Activated CD4-positive, alpha-beta memory T cell treated with anti-CD3 and anti-CD28 coated beads, Interleukin-2, amount 10 ng/mL, durations not matched to agents 7 days and 5 days (primary cell): ENCODE results near the gene NDEL1. TPM values are rescaled to one million over a fixed set of nuclear protein-coding genes. Genes with fewer than 3 reads are reported as not detected.
A peak's percentile ranks its signal among the peaks of the same experiment; 100 is the strongest.
"Not testable (repeated sequence)": the region's sequence is repeated elsewhere in the genome, so short reads cannot be mapped to it uniquely, and the experiment has no call there.

Experiments
- CTCF ChIA-PET: fragments of 350-600 bp; sonication (Branson Sonifier 250); formaldehyde crosslinking; loops from one replicate; lab custom pipeline; 2021; ENCODE audit warnings: antibody characterized with exemption, inconsistent platforms; lab: Charles Lee
- POLR2A ChIA-PET: fragments of 350-600 bp; sonication (Branson Sonifier 250); formaldehyde crosslinking; loops from one replicate; lab custom pipeline; 2021; ENCODE audit warnings: antibody characterized with exemption; lab: Charles Lee
- DNase-seq: peaks from one replicate; pipeline ENCODE4 v3.0.0-alpha.2; 2020
- H3K27ac Mint-ChIP-seq: one replicate; pipeline ENCODE4 v1.8.0; 2021; ENCODE audit warnings: mild to moderate bottlenecking, mixed read lengths
- H3K27me3 Mint-ChIP-seq: one replicate; pipeline ENCODE4 v1.8.0; 2021; ENCODE audit warnings: mixed read lengths
- H3K36me3 Mint-ChIP-seq: one replicate; pipeline ENCODE4 v1.8.0; 2021; ENCODE audit warnings: low read depth, mixed read lengths
- H3K4me1 Mint-ChIP-seq: one replicate; pipeline ENCODE4 v1.8.0; 2021; ENCODE audit warnings: mixed read lengths
- H3K4me3 Mint-ChIP-seq: one replicate; pipeline ENCODE4 v1.8.0; 2021; ENCODE audit warnings: mild to moderate bottlenecking, mixed read lengths
- H3K9me3 Mint-ChIP-seq: one replicate; pipeline ENCODE4 v1.8.0; 2021; ENCODE audit warnings: mixed read lengths
- total RNA-seq, 2 experiments: library from RNA; stranded (reverse); gene quantifications; one replicate each; pipeline ENCODE4 v1.2.3, GENCODE V29; 2021

NDEL1 gene
- 10 to 100 TPM; 63.5 to 64.0 TPM for total RNA-seq

DNA sequence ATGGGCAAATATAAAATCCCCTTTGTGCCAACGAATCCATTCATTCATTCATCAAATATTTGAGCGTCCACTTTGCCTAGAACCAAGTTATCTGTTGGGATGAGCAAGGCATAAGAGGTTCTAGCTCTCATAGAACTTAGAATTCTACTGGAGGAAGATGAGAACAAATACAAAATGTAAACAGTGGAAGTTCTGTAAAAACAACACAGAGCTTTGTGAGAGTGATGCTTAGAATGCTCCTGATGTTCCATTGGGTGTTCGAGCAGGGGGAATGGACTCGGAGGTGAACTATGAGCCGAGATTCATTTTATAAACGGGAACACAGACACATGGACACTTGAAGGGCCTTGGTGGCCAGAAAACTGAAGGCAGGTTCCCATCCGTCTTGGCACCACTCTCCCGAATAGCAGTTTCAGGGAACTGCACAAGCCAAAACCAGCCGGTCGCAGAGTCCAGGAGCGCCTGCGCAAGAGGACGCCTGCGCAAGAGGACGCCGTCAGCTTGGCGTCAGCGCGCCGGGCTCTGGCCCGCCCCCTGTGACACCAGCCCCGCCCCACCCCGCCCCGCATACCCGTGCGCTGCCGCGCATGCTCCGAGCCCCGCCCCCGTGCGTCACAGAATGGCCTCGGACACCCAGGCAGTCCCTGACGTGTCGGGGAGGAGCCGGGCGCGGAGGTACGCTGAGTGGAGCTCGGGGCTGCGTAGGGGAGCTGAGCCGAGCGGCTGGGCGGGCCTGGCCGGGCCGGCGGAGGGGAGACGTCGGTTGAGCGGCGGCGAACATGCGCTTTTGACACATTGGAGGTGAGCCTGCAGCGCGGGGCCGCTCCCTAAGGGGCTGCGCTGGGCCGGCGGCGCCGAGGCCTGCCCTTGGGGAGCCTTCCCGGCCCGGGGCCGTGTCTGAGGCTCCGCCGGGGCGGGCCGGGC is at the start of gene NDEL1:
Gene NDEL1, plus strand, starts transcription at position 640 of the 924 bp plus-strand sequence. CDS start 8,388 bp downstream, outside the sequence.
- CTCF ChIA-PET = interaction anchor here (0.6 to 1.2 kb wide), 4 partner anchors 25 to 134 kb away, joined by 3 to 9 read pairs (median 4); no protein-coding TSS in a partner anchor
- H3K27me3 Mint-ChIP-seq = no peaks in the 10 kb centered on the region
- H3K9me3 Mint-ChIP-seq = no peaks in the 10 kb centered on the region
- POLR2A ChIA-PET = interaction anchor here (0.7 to 1.5 kb wide), 14 partner anchors 9 to 749 kb away, joined by 3 to 7 read pairs (median 3); partner anchors contain the start of genes AURKB, CTC1 and KRABD2
- H3K4me3 Mint-ChIP-seq = peak within 1 kb of the TSS; percentile 95
- peak within 1 kb of the TSS; percentile 95 for H3K27ac Mint-ChIP-seq
- H3K4me1 Mint-ChIP-seq = peaks cover 34% of the 10 kb centered on the region
- peak; percentile 99 for DNase-seq
- peaks cover 22% of the 10 kb centered on the region for H3K36me3 Mint-ChIP-seq

GRCh38 chr17:8386841-8387240 is 48.8 kb upstream of the NDEL1 start:
- Mint-ChIP-seq H3K36me3 (peaks cover 13% of the 10 kb centered on the region), H3K9me3 (no peaks in the 10 kb centered on the region), H3K27ac (no peak overlapping the region), H3K27me3 (no peaks in the 10 kb centered on the region), H3K4me1 (peaks cover 34% of the 10 kb centered on the region), H3K4me3 (no peak overlapping the region)
- POLR2A ChIA-PET = no interaction called here
- CTCF ChIA-PET = interaction anchor here (0.9 to 1.5 kb wide), 3 partner anchors 9 to 50 kb away, joined by 3 to 4 read pairs (median 3); no protein-coding TSS in a partner anchor
- no peak for DNase-seq

GRCh38 chr17:8387914-8388651 is 47.6 kb upstream of the NDEL1 start:
- no peaks in the 10 kb centered on the region for H3K27me3 Mint-ChIP-seq
- peaks cover under 1% of the 10 kb centered on the region for H3K36me3 Mint-ChIP-seq
- DNase-seq = no peak
- H3K9me3 Mint-ChIP-seq = no peaks in the 10 kb centered on the region
- no peak overlapping the region for H3K4me3 Mint-ChIP-seq
- POLR2A ChIA-PET = no interaction called here
- peaks cover 25% of the 10 kb centered on the region for H3K4me1 Mint-ChIP-seq
- CTCF ChIA-PET = no interaction called here
- H3K27ac Mint-ChIP-seq = no peak overlapping the region

GRCh38 chr17:8391711-8392110 is 44.0 kb upstream of the NDEL1 start:
- peaks cover 15% of the 10 kb centered on the region for H3K27me3 Mint-ChIP-seq
- H3K4me3 Mint-ChIP-seq = no peak overlapping the region
- H3K9me3 Mint-ChIP-seq = no peaks in the 10 kb centered on the region
- CTCF ChIA-PET = interaction anchor here (1.3 kb wide), 1 partner anchor 18 kb away, joined by 4 read pairs; no protein-coding TSS in a partner anchor
- H3K27ac Mint-ChIP-seq = no peak overlapping the region
- no peak for DNase-seq
- H3K36me3 Mint-ChIP-seq = no peaks in the 10 kb centered on the region
- POLR2A ChIA-PET = interaction anchor here (1.0 kb wide), 1 partner anchor 8 kb away, joined by 4 read pairs; no protein-coding TSS in a partner anchor
- H3K4me1 Mint-ChIP-seq = peaks cover 20% of the 10 kb centered on the region

GRCh38 chr17:8392274-8392673 is 43.4 kb upstream of the NDEL1 start:
- H3K9me3 Mint-ChIP-seq = no peaks in the 10 kb centered on the region
- no peak overlapping the region for H3K4me3 Mint-ChIP-seq
- H3K27ac Mint-ChIP-seq = no peak overlapping the region
- H3K36me3 Mint-ChIP-seq = no peaks in the 10 kb centered on the region
- no peak for DNase-seq
- peaks cover 16% of the 10 kb centered on the region for H3K27me3 Mint-ChIP-seq
- CTCF ChIA-PET = no interaction called here
- peaks cover 18% of the 10 kb centered on the region for H3K4me1 Mint-ChIP-seq
- POLR2A ChIA-PET = interaction anchor here (1.0 kb wide), 1 partner anchor 9 kb away, joined by 4 read pairs; no protein-coding TSS in a partner anchor

DNA sequence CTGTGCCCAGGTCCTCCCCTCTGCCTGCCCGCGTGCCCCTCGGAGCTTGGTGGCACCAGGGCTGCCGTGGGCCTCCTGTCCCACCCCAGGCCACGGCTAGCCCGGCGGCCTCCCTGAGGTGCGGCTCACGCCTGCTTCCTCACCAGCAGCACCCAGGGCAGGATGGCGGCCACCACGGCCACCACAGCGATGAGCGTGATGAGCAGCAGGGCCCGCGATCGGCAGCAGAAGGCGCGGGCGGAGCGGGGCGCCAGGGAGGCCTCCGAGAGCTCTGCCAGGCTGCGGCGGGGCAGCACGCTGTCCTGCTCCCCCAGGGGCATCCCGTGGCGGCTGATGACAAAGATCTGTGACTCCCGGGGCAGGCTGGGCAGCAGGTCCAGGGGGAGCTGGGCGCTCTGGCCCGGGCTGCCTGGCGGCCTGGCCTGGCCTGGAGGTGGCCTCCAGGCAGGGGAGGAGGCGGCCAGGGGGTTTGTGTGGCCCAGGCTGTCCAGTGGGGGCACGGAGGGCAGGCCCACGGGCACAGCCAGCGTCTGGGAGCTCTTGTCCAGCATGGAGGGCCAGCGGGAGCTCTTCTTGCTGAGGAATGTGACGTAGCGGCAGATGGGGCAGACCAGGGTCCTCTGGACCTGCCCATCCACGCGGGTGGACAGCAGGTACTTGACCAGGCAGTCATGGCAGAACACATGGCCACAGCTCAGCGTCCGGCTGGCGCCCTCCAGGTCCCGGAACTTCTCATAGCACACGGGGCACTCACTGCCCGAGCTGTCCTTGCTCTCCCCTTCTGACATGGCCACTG is 42.8 kb upstream of the NDEL1 start:
- Mint-ChIP-seq H3K27ac (no peak overlapping the region), H3K4me3 (no peak overlapping the region), H3K4me1 (peaks cover 18% of the 10 kb centered on the region), H3K27me3 (peaks cover 20% of the 10 kb centered on the region), H3K9me3 (no peaks in the 10 kb centered on the region), H3K36me3 (no peaks in the 10 kb centered on the region)
- ChIA-PET CTCF (interaction anchor here (1.7 to 2.1 kb wide), 2 partner anchors 9 to 353 kb away, joined by 6 to 10 read pairs; no protein-coding TSS in a partner anchor), POLR2A (interaction anchor here (3.0 kb wide), 1 partner anchor 10 kb away, joined by 20 read pairs; the partner anchor contains the start of gene RPL26)
- DNase-seq = no peak

DNA sequence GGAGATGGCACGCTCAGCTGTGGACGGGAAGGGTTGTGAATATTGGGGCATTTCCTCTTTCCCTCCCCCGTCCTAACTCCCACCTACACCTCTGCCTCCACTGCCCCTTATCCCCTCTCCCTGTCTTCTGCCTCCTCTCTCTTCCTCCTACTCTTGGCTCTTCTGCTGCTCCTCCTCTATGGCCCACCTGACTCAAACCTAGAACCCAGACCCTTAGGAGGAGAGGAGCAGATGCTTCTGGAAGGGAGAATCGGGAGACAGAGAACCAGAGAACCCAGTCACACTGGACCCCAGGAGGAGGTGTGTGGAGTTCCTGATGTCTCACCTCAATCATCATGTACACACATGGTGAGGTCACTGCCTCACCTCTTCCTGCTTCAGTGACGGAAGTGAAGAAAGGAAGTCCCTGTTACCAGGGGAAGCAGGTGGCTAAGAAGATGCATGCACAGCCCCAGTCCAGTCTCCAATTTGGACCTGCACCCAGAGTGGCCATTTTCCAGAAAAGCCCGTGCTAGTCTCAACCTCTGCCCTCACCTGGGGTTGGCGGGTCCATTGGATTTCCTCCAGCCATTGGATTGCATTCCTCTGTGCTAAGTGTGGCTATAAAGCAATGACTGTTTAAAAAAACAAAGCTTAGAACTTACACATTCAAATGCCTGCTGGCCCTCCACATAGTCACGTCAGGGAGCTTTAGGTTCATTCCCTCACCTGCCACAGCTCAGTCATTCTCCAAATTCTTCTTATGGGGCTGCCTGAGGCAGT is 42.0 kb upstream of the NDEL1 start:
- peaks cover 25% of the 10 kb centered on the region for H3K27me3 Mint-ChIP-seq
- CTCF ChIA-PET = interaction anchor here (1.7 to 2.5 kb wide), 3 partner anchors 10 to 352 kb away, joined by 6 to 14 read pairs (median 10); no protein-coding TSS in a partner anchor
- peak overlapping the region; percentile 79 for H3K27ac Mint-ChIP-seq
- peaks cover 16% of the 10 kb centered on the region for H3K4me1 Mint-ChIP-seq
- H3K36me3 Mint-ChIP-seq = no peaks in the 10 kb centered on the region
- DNase-seq = peak; percentile 63
- H3K4me3 Mint-ChIP-seq = no peak overlapping the region
- POLR2A ChIA-PET = interaction anchor here (0.9 to 3.0 kb wide), 4 partner anchors 11 to 147 kb away, joined by 3 to 20 read pairs (median 4); partner anchors contain the start of genes NDEL1 and RPL26
- H3K9me3 Mint-ChIP-seq = no peaks in the 10 kb centered on the region

GRCh38 chr17:8394497-8394896 is 41.2 kb upstream of the NDEL1 start:
- not testable (repeated sequence) for H3K4me3 Mint-ChIP-seq
- POLR2A ChIA-PET = interaction anchor here (0.7 to 3.0 kb wide), 5 partner anchors 10 to 148 kb away, joined by 3 to 20 read pairs (median 3); partner anchors contain the start of genes NDEL1 and RPL26

GRCh38 chr17:8397636-8398035 is 38.0 kb upstream of the NDEL1 start, which contains the start of gene RNF222:
RNF222 (minus strand) TSS chr17:8397827; CDS start chr17:8393461, 4,366 bp downstream.
- POLR2A ChIA-PET = no interaction called here
- DNase-seq = no peak
- Mint-ChIP-seq H3K9me3 (no peaks in the 10 kb centered on the region), H3K4me3 (no peak within 1 kb of the TSS), H3K27me3 (peaks cover 39% of the 10 kb centered on the region), H3K27ac (no peak within 1 kb of the TSS), H3K4me1 (peaks cover 16% of the 10 kb centered on the region), H3K36me3 (no peaks in the 10 kb centered on the region)
- CTCF ChIA-PET = interaction anchor here (1.3 to 1.5 kb wide), 2 partner anchors 12 to 14 kb away, joined by 3 to 6 read pairs; no protein-coding TSS in a partner anchor

More at GRCh38 chr17:8394497-8394896, 41.2 kb upstream of the NDEL1 start:
- Mint-ChIP-seq H3K4me1 (peaks cover 16% of the 10 kb centered on the region), H3K27me3 (peaks cover 25% of the 10 kb centered on the region)
- H3K27ac Mint-ChIP-seq, H3K36me3 Mint-ChIP-seq, H3K9me3 Mint-ChIP-seq, DNase-seq: not testable (repeated sequence)
- CTCF ChIA-PET = interaction anchor here (1.7 to 2.5 kb wide), 3 partner anchors 11 to 351 kb away, joined by 6 to 14 read pairs (median 10); no protein-coding TSS in a partner anchor

- no peak for DNase-seq
- Mint-ChIP-seq H3K4me3 (no peak overlapping the region), H3K9me3 (no peaks in the 10 kb centered on the region), H3K4me1 (peaks cover 8% of the 10 kb centered on the region), H3K36me3 (no peaks in the 10 kb centered on the region), H3K27me3 (peaks cover 39% of the 10 kb centered on the region), H3K27ac (no peak overlapping the region)
- POLR2A ChIA-PET = no interaction called here
- CTCF ChIA-PET = no interaction called here
Observed at GRCh38 chr17:8398980-8399379, 36.7 kb upstream of the NDEL1 start.

- H3K4me3 Mint-ChIP-seq = no peak overlapping the region
- H3K27me3 Mint-ChIP-seq = peaks cover 29% of the 10 kb centered on the region
- H3K36me3 Mint-ChIP-seq = no peaks in the 10 kb centered on the region
- no peaks in the 10 kb centered on the region for H3K9me3 Mint-ChIP-seq
- no peak for DNase-seq
- ChIA-PET POLR2A (no interaction called here), CTCF (interaction anchor here (0.9 kb wide), 1 partner anchor 9 kb away, joined by 4 read pairs; no protein-coding TSS in a partner anchor)
- H3K4me1 Mint-ChIP-seq = no peaks in the 10 kb centered on the region
- H3K27ac Mint-ChIP-seq = no peak overlapping the region
Observed at GRCh38 chr17:8401107-8401506, 34.6 kb upstream of the NDEL1 start.
